AG09319 (cell line): ENCODE results near the gene IFNLR1.

Experiments
- DNase-seq: peaks from one replicate; pipeline ENCODE4 v3.0.0-alpha.2; 2010; ENCODE audit warnings: low read depth; ENCODE audit errors: extremely low read depth
- CTCF ChIP-seq: IDR thresholded peaks from 2 replicates; pipeline ENCODE4 v1.5.1; 2011; ENCODE audit warnings: low read depth, mild to moderate bottlenecking, inconsistent platforms, low read length, moderate library complexity

Gene IFNLR1

GRCh38 chr1:24155011-24155782, 31.9 kb downstream of the IFNLR1 start:
- no peak for DNase-seq
- TF ChIP-seq CTCF: no peak

- DNase-seq: no peak
- no peak for TF ChIP-seq CTCF
These were observed 32.9 kb downstream of the IFNLR1 start for GRCh38 chr1:24154215-24154614.

GRCh38 chr1:24152631-24153494, 34.2 kb downstream of the IFNLR1 start:
- no peak for TF ChIP-seq CTCF
- no peak for DNase-seq

- DNase-seq: no peak
- TF ChIP-seq CTCF: no peak
These were observed 35.9 kb downstream of the IFNLR1 start for GRCh38 chr1:24151175-24151533.

- TF ChIP-seq CTCF: peak; percentile 78
- DNase-seq: peak; percentile 46
These were observed 36.6 kb downstream of the IFNLR1 start for GRCh38 chr1:24150234-24151174.

- TF ChIP-seq CTCF: no peak
- DNase-seq: no peak
These were observed 37.2 kb downstream of the IFNLR1 start for GRCh38 chr1:24149866-24150233.
